Left forelimb (tissue), 1 donor: Measurements from ENCODE around the gene CCDC69.

Source experiments
- DNase-seq: peaks from one replicate; pipeline ENCODE4 v3.0.0-alpha.2; 2018; ENCODE audit warnings: low spot score

The CCDC69 gene

DNA sequence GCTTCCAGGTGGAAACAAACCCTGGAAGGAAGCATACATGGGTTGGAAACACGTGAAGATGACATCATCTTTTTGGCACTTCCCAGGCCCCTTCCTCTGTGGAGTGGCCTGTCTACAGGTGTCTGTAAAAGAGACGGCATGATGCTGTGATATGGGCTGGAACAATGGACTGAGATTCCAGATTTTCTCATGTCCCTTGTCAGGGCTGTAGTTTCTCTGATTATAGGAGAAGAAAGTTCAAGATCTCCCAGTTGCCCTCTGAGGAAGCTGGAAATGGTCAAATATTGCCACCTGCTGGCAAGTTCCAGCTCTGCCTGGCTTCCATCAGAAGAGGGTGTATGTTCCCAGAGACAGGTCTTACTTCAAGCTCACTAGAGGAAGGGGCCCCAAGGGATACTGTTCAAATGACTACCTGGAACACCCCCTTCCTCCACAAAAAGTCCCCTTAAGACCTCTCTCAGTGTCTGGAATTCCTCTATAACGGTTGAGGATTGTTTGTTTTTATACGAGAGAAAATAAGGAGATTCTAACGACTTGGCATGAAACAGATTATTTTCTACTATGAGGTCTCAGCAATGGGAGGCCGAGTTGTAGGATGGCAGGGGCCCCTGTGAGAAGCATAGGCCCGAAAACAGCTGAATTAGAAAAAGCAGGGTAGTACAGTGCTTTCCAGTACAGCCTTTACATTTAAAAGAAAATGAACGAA, 59.1 kb downstream of the CCDC69 start:
- peak; percentile 85 for DNase-seq

DNA sequence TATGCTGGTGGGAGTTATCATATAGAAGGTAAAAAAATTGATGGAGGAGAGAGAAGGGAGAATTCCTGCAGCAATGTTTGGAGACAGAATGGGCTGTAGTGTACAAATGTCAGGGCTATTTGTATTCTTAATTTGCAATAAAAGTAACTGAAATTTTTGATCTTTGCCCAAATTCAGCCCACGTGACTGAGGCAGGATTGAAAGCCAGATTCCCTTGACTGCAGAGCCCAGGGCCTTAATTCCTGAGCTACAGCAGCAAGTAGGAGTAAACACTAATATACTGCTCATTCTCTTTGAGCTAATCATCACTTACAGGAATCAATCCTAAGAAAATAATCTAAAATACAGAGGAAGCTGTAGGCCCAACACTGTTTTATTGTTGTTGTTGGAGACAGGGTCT, 61.1 kb downstream of the CCDC69 start:
- DNase-seq, result no peak

DNA sequence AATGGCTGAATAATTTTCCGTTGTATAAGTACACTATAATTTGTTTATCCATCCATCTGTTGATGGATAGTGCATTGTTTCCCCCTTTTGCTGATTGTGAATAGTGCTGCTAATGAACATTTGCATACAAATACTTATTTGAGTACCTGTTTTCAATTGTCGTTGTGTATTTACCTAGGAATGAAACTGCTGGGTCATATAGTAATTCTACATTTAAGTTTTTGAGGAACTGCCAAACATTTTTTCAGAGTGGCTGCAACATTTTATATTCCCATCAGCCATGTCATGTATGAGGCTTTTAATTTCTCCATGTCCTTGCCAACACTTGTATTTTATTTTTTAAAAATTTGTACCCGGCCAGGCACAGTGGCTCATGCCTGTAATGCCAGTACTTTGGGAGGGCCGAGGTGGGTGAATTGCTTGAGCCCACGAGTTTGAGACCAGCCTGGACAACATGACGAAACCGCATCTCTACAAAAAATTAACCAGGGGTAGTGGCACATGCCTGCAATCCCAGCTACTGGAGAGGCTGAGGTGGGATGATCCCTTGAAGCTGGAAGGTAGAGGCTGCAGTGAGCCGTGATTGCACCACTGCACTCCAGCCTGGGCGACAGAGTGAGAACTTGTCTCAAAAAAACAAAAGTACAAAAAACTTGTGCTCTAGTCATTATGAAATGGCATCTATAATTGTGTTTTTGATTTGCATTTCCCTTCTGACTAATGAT, 64.1 kb downstream of the CCDC69 start:
- DNase-seq, result no peak

DNA sequence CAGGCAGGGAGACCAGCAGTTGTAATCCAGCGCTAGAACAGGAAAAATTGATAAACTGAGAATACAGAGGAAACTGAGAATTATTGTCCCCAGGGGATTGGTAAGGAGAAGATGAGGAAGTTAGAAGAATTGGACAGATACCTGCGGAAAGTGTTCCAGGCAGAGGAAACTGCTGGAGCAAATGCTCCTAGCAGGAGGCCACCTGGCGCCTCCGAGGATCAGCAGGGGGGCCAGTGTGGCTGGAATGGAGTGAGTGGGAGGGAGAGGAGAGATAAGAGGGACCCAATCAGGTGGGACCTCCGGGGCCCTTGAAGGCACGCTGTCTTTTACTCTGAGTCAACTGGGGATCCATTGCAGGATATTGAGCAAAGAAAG, 65.6 kb downstream of the CCDC69 start:
- DNase-seq, result no peak

DNA sequence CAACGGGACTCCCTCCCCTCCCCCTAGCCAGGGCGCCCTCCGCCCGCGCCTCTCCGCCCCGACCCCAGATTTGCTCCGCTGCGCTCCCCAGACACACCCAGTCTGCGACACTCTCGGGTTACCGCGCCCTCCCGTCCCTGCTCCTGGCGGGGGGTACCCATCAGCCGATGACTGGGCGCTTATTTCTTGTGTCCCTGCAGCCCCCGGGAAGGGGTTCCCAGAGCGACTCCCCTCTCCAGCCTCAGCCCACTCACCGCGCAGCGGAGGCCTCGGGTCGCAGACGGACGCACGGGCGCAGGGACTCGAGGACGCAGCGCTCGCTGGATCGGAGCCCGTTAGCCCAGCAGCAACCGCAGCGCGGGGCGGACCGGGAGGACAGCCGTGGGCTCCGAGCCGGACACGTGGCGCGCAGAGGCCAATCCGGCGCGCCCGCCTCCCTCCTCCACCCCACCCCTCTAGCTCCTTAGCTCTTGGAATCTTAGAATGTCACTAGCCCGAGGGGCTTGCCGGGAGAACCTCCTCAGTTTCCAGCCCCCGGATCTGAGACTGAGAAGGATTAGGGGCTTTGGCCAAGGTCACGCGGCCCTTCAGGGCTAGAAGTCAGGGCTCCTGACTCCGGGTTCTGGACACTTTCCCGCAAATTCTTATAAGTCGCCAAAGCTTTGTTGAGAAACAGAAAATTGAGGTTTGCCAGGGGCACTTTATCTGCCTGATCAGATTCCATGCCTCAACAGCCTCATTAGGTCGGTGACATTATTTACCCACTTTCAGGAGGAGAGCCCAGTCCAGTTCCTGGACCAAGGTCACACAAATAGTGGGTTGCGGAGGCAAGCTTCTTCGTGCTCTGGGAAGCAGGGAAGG, 66.2 kb downstream of the CCDC69 start, which contains the start of gene ANXA6:
ANXA6 (minus strand) TSS at position 354 of the 861 bp plus-strand sequence. CDS start 9,878 bp downstream, outside the sequence.
- DNase-seq, result peak; percentile 91

DNA sequence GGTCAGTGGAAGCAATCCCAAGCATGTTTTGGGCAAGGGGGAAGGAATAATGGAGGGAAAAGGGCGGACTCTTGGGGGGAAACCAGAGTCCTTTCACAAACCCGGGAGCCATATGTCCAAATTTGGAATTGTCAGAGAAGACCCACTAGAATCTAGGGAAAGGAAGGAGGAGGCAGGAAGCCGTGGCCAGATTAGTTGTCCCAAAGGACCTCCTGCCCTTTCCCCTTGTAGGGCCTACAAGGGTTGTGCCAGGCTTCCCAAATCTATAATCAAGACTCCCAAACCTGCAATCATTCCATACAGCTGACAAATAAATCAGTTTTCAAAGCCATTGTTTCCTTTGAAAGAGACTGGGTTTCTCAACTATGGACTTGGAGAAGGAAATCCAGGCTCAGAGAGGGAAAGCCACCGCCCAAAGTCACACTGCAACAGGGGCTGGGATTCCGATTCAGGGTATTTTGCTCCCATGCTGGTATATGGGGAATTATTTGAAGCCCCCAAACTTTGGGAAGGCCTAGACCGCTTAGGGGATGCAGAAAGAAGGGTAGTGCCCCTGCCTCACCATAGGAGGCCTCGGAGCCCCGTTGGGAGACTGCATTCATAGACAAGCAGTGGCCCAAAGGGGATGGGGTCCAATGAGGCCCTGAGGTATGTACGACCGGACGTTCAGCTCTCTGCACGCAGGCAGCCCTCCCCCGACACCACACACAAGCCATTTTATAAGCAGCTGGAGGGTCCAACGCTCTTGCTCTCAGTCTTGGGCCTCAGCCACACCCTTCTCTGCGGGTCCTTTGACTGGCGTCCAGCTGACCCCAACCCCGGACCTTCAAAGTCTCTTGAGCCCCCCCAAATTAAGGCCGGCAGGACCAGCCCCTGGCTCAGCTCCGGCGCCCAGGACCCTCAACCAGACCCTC, 67.1 kb downstream of the CCDC69 start:
- DNase-seq, result no peak

DNA sequence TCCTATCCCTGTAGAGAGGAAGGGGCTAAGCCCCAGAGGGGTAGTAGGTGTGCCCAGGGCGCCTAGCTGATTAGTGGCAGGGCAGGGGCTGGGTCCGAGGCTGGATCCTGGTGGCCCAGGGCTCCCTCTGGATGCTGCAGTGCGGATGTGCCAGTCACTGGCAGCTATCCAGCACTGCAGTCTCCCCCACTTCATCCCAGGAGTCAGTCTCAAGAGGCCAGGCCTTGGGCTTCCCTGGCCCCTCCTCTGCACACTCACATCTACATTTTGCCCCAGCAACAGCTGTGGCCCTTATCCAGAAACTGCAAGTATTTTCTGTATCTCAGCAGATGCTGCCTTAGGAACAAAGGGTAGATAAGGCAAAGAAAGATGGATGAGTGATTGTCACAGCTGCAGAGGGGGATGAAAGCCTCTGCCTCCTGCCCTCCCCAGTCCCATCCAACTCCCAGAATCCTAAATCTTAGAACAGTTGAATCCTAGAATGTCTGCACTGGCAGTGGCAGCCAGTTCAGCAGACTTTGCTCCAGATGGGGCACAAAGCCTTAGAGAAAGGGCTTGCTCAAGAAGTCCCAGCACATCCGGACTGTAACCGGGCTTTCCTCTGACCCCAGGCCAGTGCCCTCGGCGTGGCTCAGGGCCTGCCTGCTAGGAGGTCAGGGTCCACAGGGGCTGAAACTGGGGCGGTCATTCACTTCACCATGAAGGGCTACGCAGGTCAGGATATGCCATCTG, 68.0 kb downstream of the CCDC69 start:
- DNase-seq, result no peak

DNA sequence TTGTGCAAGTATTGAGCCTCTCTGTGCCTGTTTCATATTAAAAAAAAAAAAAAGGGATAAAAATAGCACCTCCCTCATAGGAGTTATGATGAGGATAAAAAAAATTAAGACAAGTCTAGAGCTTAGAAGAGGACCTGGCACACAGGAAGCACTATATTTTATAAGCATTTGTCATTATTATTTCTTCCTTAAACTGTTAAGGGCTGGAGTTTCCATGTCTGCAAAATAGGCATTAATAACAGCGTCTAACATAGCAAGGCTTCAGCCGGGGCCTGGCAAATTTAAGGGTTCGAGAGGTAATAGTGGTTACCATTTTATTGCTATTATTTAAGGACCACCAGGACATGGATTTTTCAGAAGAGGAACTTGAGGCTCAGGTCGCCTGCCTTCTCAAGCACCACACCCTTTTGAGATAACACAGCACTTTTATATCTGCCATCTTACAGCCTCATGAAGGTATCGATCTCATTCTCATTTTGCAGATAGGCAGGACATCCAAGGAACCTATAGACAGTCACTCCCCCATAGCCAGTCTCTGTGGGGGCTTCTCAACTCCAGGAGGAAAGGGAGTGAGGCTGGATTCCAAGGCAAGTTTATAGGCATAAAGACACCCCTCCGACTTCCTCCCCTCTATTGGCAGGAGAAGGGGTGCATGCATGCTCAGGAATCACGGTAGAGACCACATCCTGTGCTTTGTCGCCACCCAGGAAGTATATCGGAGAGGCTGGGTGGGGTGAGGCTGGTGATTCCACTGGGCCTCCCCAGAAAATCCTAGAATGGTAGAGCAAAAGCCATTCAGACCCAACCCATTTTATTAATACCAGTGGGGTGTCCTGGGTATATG, 68.7 kb downstream of the CCDC69 start:
- DNase-seq, result no peak

DNA sequence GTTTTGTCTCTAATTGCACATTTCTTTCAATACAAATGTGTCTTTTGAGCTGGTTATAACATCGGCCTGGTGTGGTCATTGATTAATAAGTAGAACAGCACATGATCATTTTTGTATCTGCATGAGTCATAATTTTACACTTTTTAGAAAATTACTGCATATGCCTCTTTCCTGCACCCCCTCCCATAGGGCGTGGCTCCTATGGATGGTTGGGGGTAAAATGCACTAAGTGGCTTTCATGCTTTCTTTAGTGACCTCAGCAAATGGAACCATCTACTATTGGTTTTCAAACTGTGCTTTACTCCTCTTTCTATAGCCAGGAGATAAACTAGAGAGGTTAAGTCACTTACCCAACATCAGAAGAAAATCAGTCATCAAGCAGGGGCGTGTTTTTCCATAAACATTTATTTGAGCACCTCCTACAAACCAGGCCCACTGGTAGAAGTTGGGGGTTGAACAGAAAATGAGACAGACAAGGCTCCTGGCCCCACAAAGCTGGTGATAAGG, 70.1 kb downstream of the CCDC69 start:
- DNase-seq, result no peak

DNA sequence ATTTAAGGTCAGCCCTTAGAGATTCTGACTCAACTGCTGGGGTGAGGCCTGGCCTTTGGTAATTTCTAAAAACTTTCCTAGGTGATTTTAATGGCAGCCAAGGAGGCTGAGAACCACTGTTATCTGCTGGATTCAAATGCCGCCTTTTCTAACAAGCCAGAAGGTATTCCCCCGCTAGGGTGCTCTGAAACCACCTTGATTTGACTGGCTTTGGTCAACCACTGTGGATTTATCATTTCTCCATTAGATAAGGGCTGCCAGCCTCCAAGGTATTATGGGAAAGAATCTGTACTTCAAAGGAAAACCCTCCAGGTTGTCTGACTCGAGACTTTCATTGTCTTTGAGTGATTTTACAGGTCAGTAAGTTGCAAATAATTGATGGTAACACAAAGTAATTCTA, 70.6 kb downstream of the CCDC69 start:
- no peak for DNase-seq

DNA sequence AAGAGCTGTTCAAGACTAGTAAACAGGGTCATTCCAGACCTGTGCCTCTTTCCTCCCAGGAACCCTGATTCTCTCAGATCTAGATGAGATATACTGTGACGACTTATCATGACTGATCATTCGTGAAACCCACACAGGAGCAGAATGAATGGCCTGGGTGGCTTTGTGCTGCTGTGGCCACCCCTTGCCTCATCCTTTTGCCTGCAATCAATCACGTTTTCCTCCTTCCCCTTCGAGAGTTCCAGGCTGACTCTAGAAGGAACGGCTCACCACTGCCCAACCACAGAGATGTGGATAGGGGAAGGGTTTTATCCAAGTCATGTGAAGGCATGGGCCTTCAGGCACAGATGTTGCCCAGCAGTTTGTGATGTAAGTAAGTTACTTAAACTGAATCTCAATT, 72.1 kb downstream of the CCDC69 start:
- no peak for DNase-seq

DNA sequence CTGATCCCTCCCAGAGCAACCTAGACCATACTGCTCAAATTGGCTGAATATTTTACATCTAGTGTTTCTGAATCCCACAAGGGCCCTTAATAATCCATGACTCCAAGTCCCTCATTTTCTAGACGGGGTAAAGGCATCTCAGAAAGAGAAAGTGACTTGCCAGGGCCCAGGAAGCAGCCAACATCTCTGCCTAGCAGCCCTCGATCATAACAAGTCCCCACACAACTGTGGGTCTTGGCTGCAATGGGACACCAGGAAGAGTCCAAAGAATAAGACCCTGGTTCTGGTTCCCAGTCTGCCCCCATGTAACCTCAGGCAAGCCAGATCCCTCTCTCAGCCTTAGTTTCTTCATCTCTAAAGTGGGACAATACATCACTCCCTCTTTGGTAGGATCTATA, 72.6 kb downstream of the CCDC69 start:
- DNase-seq, result no peak

DNA sequence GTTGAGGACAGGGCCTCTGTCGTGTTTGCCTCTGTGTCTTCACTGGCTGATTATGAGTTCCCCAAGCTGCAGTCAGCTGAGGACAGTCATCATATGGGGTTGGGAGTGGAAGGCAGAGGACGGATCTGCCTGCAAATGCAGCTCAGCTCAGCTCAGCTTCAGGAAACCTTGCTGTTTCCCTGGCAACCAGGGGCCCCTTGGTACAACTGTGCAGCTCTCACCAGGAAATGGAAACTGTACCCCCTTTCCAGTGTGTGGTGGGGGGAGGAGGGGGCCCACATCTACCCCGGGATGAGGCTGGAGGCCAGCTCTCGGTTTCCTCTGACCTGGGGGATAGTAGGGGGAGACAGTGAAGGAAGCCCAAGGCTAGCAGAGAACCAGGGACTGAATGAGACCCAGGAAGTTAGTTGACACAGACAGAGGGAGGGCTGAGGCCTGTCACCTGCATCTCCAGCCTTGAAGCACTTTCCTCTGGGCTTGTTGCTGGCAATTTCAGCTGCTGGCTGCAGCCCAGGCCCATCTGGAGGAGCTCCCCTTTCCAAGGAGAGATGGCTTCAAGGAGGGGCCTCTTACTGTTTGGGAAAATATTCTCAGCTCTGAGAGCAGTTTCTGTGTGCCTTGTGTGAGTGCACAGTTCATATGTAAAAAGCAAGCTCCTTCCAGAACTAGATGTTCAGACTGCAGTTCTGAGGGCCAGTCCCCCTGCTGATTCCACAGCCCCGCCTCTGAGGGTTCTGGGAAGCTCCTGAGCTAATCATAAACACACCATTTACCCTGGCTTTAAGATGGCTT, 73.2 kb downstream of the CCDC69 start:
- peak; percentile 83 for DNase-seq

DNA sequence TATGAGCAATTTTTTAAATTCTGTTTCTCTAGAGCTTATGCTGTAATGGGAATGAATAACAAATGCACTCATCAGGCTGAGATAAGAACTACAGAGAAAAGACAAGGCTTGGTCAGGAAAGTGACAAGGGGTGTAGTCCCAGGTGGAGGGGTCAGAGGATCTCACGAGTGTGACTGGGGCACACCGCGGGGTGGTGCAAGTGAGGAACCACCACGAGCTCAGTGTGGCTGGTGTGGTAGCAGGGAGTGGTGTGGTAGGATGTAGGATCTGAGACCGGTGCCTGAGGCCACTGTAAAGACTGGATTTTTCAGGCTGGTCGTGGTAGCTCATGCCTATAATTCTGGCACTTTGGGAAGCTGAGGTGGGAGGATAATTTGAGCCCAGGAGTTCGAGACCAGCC, 75.3 kb downstream of the CCDC69 start:
- no peak for DNase-seq

DNA sequence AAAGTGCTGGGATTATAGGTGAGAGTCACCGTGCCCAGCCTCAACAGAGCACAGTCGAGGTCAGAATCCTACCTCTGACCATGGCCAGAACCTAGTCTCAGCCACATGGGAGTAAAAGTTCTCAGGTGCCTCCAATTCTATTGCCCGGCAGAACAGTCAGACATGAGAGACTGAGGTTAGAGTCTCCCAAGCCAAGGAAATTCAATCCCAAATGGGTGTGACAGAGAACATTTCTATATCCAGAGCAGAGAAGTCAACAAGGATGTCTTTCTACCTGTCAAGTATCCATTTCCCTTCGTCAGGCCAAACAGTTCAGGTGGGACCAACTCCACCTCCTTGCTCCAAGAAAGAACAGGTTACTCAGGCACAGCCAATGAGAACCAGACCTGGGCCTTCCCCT, 76.9 kb downstream of the CCDC69 start:
- no peak for DNase-seq

DNA sequence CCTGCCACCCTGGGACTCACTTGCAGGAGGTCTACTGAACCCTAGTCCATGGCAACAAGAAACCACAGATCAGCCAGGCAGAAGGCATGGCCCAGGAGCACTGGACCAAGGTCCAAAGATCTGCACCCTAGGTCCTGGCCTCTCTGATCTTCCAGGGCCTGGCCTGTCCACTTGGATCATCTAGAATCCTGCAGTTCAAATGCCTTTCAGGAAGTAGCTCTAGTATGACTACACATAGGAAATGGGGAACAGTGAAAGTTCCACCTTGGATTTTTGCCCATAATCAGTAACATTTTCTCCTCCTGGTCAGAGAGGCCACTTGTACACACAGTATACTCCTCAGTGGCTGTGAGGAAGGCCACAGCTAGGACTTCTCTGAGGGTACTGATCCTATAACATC, 77.8 kb downstream of the CCDC69 start:
- DNase-seq, result no peak

DNA sequence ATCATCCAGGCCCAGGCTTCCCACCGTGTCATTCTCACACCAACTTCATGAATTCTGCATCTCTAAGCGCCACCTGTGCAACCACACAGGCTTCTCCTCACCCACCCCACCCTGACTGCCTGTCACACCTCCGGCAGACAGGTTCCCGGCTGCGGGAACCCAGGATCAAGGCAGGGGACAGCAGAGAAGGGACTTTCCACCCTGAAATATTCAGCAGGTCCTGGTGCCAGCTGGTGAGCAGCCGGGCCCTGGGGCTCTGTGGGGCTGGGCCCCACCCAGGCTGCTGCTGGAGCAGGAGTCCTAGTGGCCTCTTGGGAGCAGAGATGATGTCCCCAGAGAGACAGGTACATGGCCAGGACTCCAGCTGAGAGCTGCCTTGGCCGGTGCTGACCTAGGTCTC, 79.0 kb downstream of the CCDC69 start:
- no peak for DNase-seq

DNA sequence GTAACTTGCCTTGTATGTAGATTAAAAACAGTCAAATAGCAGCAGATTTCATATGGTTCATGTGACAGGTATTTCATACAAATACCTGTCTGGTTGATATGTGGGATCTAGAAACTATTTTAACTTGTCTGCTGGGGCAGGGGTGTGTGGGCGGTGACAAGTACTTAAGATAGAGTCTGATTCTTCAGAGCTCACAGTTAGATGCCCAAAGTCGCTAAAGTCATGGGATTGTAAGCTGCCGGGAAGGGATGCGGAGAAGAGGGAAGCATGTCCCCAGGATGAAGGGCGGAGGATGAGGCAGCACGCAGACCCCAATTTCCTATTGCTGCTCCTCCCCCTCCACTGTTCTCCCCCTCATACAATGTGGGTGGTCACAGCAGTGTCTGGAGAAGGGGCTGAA, 79.6 kb downstream of the CCDC69 start:
- DNase-seq, result no peak

DNA sequence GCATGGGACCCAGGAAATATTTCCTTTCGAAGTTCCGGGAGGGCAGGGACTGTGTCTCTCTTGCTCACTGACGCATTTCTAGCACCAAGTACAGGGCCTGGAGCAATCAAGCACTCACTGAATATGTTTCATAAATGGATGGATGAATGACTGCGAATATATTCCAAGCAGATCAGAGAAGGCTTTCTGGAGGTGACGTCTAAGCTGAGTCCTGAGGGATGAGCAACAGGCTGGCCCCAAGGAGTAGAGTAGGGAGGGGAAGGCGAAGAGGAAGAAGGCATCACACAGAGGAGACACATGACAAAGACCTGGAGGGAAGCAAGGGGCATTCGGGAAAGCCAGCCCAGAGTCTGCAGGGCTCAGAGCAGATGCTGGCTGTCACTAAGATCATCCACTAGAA, 80.2 kb downstream of the CCDC69 start:
- DNase-seq, result no peak
